ENCODE measurements around the gene ALOX12B.

- TF ChIP-seq EZH2 (IDR thresholded peaks at IDR 0.05; ENCODE audit: borderline replicate concordance, insufficient read depth, low read depth, low read length, poor library complexity, severe bottlenecking) (no peak), CTCF (IDR thresholded peaks at IDR 0.05) (no peak)
Observed at GRCh38 chr17:8104911-8105310, 17.4 kb upstream of the ALOX12B start.

Measured in B cell (primary cell).